NB4 (cell line): ENCODE data around the gene PCTP.

ENCODE experiments used
- CTCF ChIP-seq: IDR thresholded peaks from one replicate; pipeline ENCODE4 v1.5.1; 2012; ENCODE audit warnings: low read depth, low read length
- MAX ChIP-seq: IDR thresholded peaks from 2 replicates; pipeline ENCODE4 v1.6.1; 2011; ENCODE audit warnings: low read depth, low read length
- MYC ChIP-seq: IDR thresholded peaks from 2 replicates; pipeline ENCODE4 v1.6.1; 2011; ENCODE audit warnings: low read depth, low read length
- POLR2A ChIP-seq: IDR thresholded peaks from 2 replicates; pipeline ENCODE4 v1.6.1; 2011; ENCODE audit warnings: mild to moderate bottlenecking; ENCODE audit not compliant: insufficient read length; ENCODE audit errors: extremely low read depth

- TF ChIP-seq POLR2A (no peak), MYC (no peak), MAX (no peak), CTCF (no peak)
Observed at GRCh38 chr17:55729484-55729883, 21.4 kb upstream of the PCTP start.
